B cell (primary cell): ENCODE results near the gene SIPA1L3. TPM values are rescaled to one million over a fixed set of nuclear protein-coding genes. Genes with fewer than 3 reads are reported as not detected.

Experiments used
- ATAC-seq: fragments of 200-7000 bp; cut with Tn5 transposase; one replicate; pipeline ENCODE4 v1.10.0; 2021; ENCODE audit warnings: low read depth, mild to moderate bottlenecking, moderate number of reproducible peaks, moderate library complexity
- CTCF ChIA-PET: fragments of 350-600 bp; sonication (Branson Sonifier 250); formaldehyde crosslinking; loops from one replicate; lab custom pipeline; 2021; ENCODE audit warnings: antibody characterized with exemption, inconsistent platforms; lab: Charles Lee
- POLR2A ChIA-PET: fragments of 350-600 bp; sonication (Branson Sonifier 250); formaldehyde crosslinking; loops from one replicate; lab custom pipeline; 2021; ENCODE audit warnings: antibody characterized with exemption; lab: Charles Lee
- DNase-seq: peaks from one replicate; pipeline ENCODE4 v3.0.0; 2013
- H2AFZ ChIP-seq: 2 replicates; pipeline ENCODE4 v1.6.1; 2012; ENCODE audit warnings: mild to moderate bottlenecking, low read depth, low read length; ENCODE audit not compliant: insufficient read depth, poor library complexity, severe bottlenecking
- H3K27ac ChIP-seq, 2 donors: 1 replicate in 1 of 2; 2 replicates in 1 of 2; pipeline ENCODE4 v1.5.1; 2012 to 2013; ENCODE audit warnings: low read length in 2 of 2, mild to moderate bottlenecking in 2 of 2, moderate library complexity in 1 of 2
- H3K27me3 ChIP-seq, 4 experiments: fragments of 200-600 bp in 1 of 4; sonication (generic) in 1 of 4; replicated peaks in 1 of 4; 1 replicate in 2 of 4; 2 replicates in 2 of 4; pipeline versions ENCODE4 v1.6.1 to v1.7.0; 2013 to 2016; ENCODE audit warnings: low read length in 3 of 4, mild to moderate bottlenecking in 2 of 4, mixed read lengths in 1 of 4, moderate library complexity in 1 of 4; ENCODE audit not compliant: insufficient read depth in 4 of 4, control insufficient read depth in 3 of 4; ENCODE audit errors: control extremely low read depth in 1 of 4
- H3K36me3 ChIP-seq, 2 experiments: replicated peaks in 1 of 2; 1 replicate in 1 of 2; 2 replicates in 1 of 2; pipeline versions ENCODE4 v1.6.1 to v1.7.1; 2013; ENCODE audit warnings: low read length in 1 of 2; ENCODE audit not compliant: insufficient read depth in 2 of 2, control insufficient read depth in 1 of 2; ENCODE audit errors: control extremely low read depth in 1 of 2, extremely low read depth in 1 of 2
- H3K4me1 ChIP-seq, 2 donors: fragments of 200-600 bp in 1 of 2; sonication (generic) in 1 of 2; 1 replicate in 1 of 2; 2 replicates in 1 of 2; pipeline versions ENCODE4 v1.5.1 to v1.6.1; 2013 to 2017; ENCODE audit warnings: low read length in 2 of 2; ENCODE audit not compliant: control insufficient read depth in 2 of 2, insufficient read depth in 2 of 2
- H3K4me2 ChIP-seq: replicated peaks from 2 replicates; pipeline ENCODE3; 2012; ENCODE audit warnings: mild to moderate bottlenecking, low read depth, low read length; ENCODE audit not compliant: poor library complexity, severe bottlenecking
- H3K4me3 ChIP-seq, 5 experiments: fragments of 200-600 bp in 1 of 5; sonication (generic) in 1 of 5; 1 replicate in 3 of 5; 2 replicates in 2 of 5; pipeline versions ENCODE4 v1.5.1 to v1.7.0; 2011 to 2016; ENCODE audit warnings: low read length in 4 of 5, mild to moderate bottlenecking in 4 of 5, low read depth in 2 of 5, control low read depth in 1 of 5, moderate library complexity in 1 of 5; ENCODE audit not compliant: insufficient read depth in 1 of 5; ENCODE audit errors: control extremely low read depth in 1 of 5, extremely low read depth in 1 of 5
- H3K79me2 ChIP-seq: fragments of 200-600 bp; sonication (generic); one replicate; pipeline ENCODE4 v1.6.0; 2016; ENCODE audit warnings: low read length; ENCODE audit not compliant: control insufficient read depth, insufficient read depth
- H3K9ac ChIP-seq: fragments of 200-600 bp; sonication (generic); 2 replicates; pipeline ENCODE4 v1.6.1; 2017; ENCODE audit warnings: mild to moderate bottlenecking, low read length, moderate library complexity
- H3K9me3 ChIP-seq, 3 donors: one replicate each; pipeline versions ENCODE4 v1.6.1 to v1.7.1; 2013; ENCODE audit warnings: low read length in 2 of 3; ENCODE audit not compliant: control insufficient read depth in 2 of 3, insufficient read depth in 1 of 3; ENCODE audit errors: control extremely low read depth in 1 of 3
- H4K20me1 ChIP-seq: 2 replicates; pipeline ENCODE4 v1.6.0; 2012; ENCODE audit warnings: mild to moderate bottlenecking, low read length; ENCODE audit not compliant: insufficient read depth, control insufficient read depth, poor library complexity, severe bottlenecking
- H3K27ac Mint-ChIP-seq: one replicate; pipeline ENCODE4 v1.8.0; 2021; ENCODE audit warnings: mixed read lengths
- H3K27me3 Mint-ChIP-seq: one replicate; pipeline ENCODE4 v1.8.0; 2021; ENCODE audit warnings: mixed read lengths
- H3K4me1 Mint-ChIP-seq: one replicate; pipeline ENCODE4 v1.8.0; 2021; ENCODE audit warnings: mixed read lengths
- H3K4me3 Mint-ChIP-seq: one replicate; pipeline ENCODE4 v1.8.0; 2021; ENCODE audit warnings: mixed read lengths
- H3K9me3 Mint-ChIP-seq: one replicate; pipeline ENCODE4 v1.8.0; 2022; ENCODE audit warnings: mixed read lengths; ENCODE audit not compliant: insufficient read depth
- EZH2 ChIP-seq: IDR thresholded peaks from 2 replicates; pipeline ENCODE4 v1.6.1; 2012; ENCODE audit warnings: borderline replicate concordance, low read depth, mild to moderate bottlenecking, moderate library complexity, low read length; ENCODE audit not compliant: insufficient read depth, poor library complexity, severe bottlenecking
- whole genome bisulfite sequencing: methylation state at CpG from one replicate; pipeline ENCODE4 v1.1.5; 2013; ENCODE audit warnings: missing lambda C conversion rate; ENCODE audit not compliant: insufficient coverage; 5-methylcytosine and 5-hydroxymethylcytosine counted together
- intact Hi-C: fragments of 100-400 bp; cut with micrococcal nuclease; formaldehyde crosslinking; loops from one replicate; pipeline ENCODE4 v1.10.0; 2022
- polyA plus RNA-seq: library from polyadenylated mRNA; depleted of rRNA; stranded (reverse); fragments of >200 nt; gene quantifications from 2 replicates; pipeline ENCODE4 v1.2.3, GENCODE V29; 2012
- total RNA-seq, 2 donors: library from RNA; stranded (reverse); fragments of 120-200 nt in 1 of 2; gene quantifications; 1 replicate in 1 of 2; 2 replicates in 1 of 2; pipeline versions ENCODE4 v1.2.3 to v1.2.4, GENCODE V29; 2013 to 2022
- TF ChIP-seq, protein P1 (sequence below): fragments of 200-600 bp; IDR thresholded peaks from one replicate; pipeline ENCODE4 v1.8.0; 2022; ENCODE audit warnings: antibody characterized with exemption, mild to moderate bottlenecking

SIPA1L3 gene
- total and polyA plus RNA-seq, 2 donors (not counting 1 experiment from before 2014, with no cell fraction given), result 48.3 to 295 TPM

- intact Hi-C loops, result no loop called here
- no peak overlapping the region for H3K27ac Mint-ChIP-seq
- no peak overlapping the region for H3K4me3 Mint-ChIP-seq
- H3K27me3 Mint-ChIP-seq, result no peaks in the 10 kb centered on the region
- H3K4me3 ChIP-seq, result no peak overlapping the region
- no peak for DNase-seq
- ATAC-seq, result no peak
- H3K4me2 ChIP-seq, result no peak overlapping the region
- CTCF ChIA-PET, result no interaction called here
- no peak overlapping the region for H3K9ac ChIP-seq
- no peak overlapping the region for H2AFZ ChIP-seq
- H3K36me3 ChIP-seq, result peaks cover 5 to 81% of the 10 kb centered on the region in 2 experiments
- H3K9me3 Mint-ChIP-seq, result no peaks in the 10 kb centered on the region
- whole genome bisulfite sequencing, result 99% methylated on average over 21 of the region's 25 CpGs
- H3K4me1 Mint-ChIP-seq, result no peaks in the 10 kb centered on the region
- no peak overlapping the region for H3K27ac ChIP-seq
- H3K4me1 ChIP-seq, result no peaks in the 10 kb centered on the region
- H3K27me3 ChIP-seq, result no peaks in the 10 kb centered on the region
- POLR2A ChIA-PET, result no interaction called here
- peaks cover 37% of the 10 kb centered on the region for H4K20me1 ChIP-seq
- TF ChIP-seq, protein P1, sequence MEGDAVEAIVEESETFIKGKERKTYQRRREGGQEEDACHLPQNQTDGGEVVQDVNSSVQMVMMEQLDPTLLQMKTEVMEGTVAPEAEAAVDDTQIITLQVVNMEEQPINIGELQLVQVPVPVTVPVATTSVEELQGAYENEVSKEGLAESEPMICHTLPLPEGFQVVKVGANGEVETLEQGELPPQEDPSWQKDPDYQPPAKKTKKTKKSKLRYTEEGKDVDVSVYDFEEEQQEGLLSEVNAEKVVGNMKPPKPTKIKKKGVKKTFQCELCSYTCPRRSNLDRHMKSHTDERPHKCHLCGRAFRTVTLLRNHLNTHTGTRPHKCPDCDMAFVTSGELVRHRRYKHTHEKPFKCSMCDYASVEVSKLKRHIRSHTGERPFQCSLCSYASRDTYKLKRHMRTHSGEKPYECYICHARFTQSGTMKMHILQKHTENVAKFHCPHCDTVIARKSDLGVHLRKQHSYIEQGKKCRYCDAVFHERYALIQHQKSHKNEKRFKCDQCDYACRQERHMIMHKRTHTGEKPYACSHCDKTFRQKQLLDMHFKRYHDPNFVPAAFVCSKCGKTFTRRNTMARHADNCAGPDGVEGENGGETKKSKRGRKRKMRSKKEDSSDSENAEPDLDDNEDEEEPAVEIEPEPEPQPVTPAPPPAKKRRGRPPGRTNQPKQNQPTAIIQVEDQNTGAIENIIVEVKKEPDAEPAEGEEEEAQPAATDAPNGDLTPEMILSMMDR, result no peak
- no peak for TF ChIP-seq EZH2
- peaks cover 15% of the 10 kb centered on the region for H3K79me2 ChIP-seq
- H3K9me3 ChIP-seq, result peaks cover 0 to 22% (median 10%) of the 10 kb centered on the region in 3 donors
Observed at GRCh38 chr19:38164526-38164925, 257.5 kb downstream of the SIPA1L3 start.

DNA sequence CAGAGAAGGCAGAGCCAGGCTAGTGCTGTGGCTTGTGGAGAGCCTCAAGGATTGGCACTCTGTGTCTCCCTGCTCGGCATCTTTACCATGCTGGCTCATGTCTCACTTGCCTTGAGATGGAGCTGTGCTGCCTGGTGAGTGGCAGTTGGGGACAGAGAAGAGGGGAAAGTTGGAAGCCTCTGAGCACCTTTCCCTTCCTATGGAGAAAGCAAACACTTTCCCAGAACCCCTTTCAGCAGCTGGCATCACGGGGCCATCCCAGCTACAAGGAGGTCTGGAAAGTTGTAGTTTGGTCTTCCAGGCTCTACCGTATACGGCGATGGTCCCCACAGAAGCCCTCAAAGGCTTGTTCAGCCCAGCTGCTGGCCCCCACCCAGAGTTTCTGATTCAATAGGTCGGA lies 258.3 kb downstream of the SIPA1L3 start:
- Mint-ChIP-seq H3K4me1 (no peaks in the 10 kb centered on the region), H3K9me3 (no peaks in the 10 kb centered on the region), H3K4me3 (no peak overlapping the region), H3K27ac (no peak overlapping the region), H3K27me3 (no peaks in the 10 kb centered on the region)
- Histone ChIP-seq H3K27me3 (no peaks in the 10 kb centered on the region), H3K4me2 (no peak overlapping the region), H3K4me3 (no peak overlapping the region), H3K9ac (no peak overlapping the region), H4K20me1 (peaks cover 44% of the 10 kb centered on the region), H3K27ac (no peak overlapping the region), H3K36me3 (peaks cover 5 to 85% of the 10 kb centered on the region in 2 experiments), H2AFZ (no peak overlapping the region), H3K79me2 (peaks cover 18% of the 10 kb centered on the region), H3K9me3 (peaks cover 0 to 21% (median 10%) of the 10 kb centered on the region in 3 donors), H3K4me1 (no peaks in the 10 kb centered on the region)
- 100% methylated on average over 4 of the region's 6 CpGs for WGBS
- DNase-seq (no peak), ATAC-seq (no peak)
- intact Hi-C loops, result no loop called here
- no peak for TF ChIP-seq EZH2
- TF ChIP-seq, protein P1, result no peak
- CTCF ChIA-PET, result no interaction called here
- POLR2A ChIA-PET, result no interaction called here
